HepG2 (cell line): ENCODE data around the gene TEKT5. TPM values are rescaled to one million over a fixed set of nuclear protein-coding genes. Genes with fewer than 3 reads are reported as not detected.

Experiments used
- ARID4A ChIP-seq: sonication (generic); formaldehyde crosslinking; IDR thresholded peaks from 2 replicates; pipeline ENCODE4 v1.5.0; 2020; ENCODE audit warnings: mild to moderate bottlenecking, missing genetic modification reagents, borderline replicate concordance
- BCL6 ChIP-seq: IDR thresholded peaks from 2 replicates; pipeline ENCODE4 v1.6.1; 2016; ENCODE audit warnings: missing genetic modification reagents, missing compliant biosample characterization
- HNF4A ChIP-seq: sonication (generic); formaldehyde crosslinking; IDR thresholded peaks from 2 replicates; pipeline ENCODE4 v1.4.0; 2020; ENCODE audit warnings: missing genetic modification reagents
- HOXA5 ChIP-seq: sonication (generic); formaldehyde crosslinking; IDR thresholded peaks from 2 replicates; pipeline ENCODE4 v1.4.0; 2020; ENCODE audit warnings: missing genetic modification reagents
- MAF1 ChIP-seq: sonication (generic); formaldehyde crosslinking; IDR thresholded peaks from 2 replicates; pipeline ENCODE4 v1.5.0; 2020; ENCODE audit warnings: missing genetic modification reagents, borderline replicate concordance
- MTA1 ChIP-seq: sonication (generic); formaldehyde crosslinking; IDR thresholded peaks from 2 replicates; pipeline ENCODE4 v1.4.0; 2020; ENCODE audit warnings: missing genetic modification reagents, mild to moderate bottlenecking, borderline replicate concordance
- NFE2L2 ChIP-seq: fragments of 150-350 bp; IDR thresholded peaks from 2 replicates; pipeline ENCODE4 v1.6.1; 2014; ENCODE audit warnings: low read length
- SCMH1 ChIP-seq: sonication (generic); formaldehyde crosslinking; IDR thresholded peaks from 2 replicates; pipeline ENCODE4 v1.9.0; 2021; ENCODE audit warnings: missing genetic modification reagents, mild to moderate bottlenecking, borderline replicate concordance
- TBP ChIP-seq: sonication (generic); formaldehyde crosslinking; IDR thresholded peaks from 2 replicates; pipeline ENCODE4 v1.5.0; 2020; ENCODE audit warnings: missing genetic modification reagents
- TCF12 ChIP-seq, 2 experiments: fragments of 450-650 bp in 1 of 2; sonication (generic) in 1 of 2; formaldehyde crosslinking in 1 of 2; IDR thresholded peaks; 2 replicates each; pipeline versions ENCODE4 v1.6.1 to v1.8.0; 2017 to 2022; ENCODE audit warnings: antibody characterized with exemption in 1 of 2, mild to moderate bottlenecking in 1 of 2, missing genetic modification reagents in 1 of 2, moderate library complexity in 1 of 2
- ZBTB42 ChIP-seq: sonication (generic); formaldehyde crosslinking; IDR thresholded peaks from 2 replicates; pipeline ENCODE4 v1.5.0; 2020; ENCODE audit warnings: mild to moderate bottlenecking, missing genetic modification reagents
- ZFX ChIP-seq: sonication (generic); formaldehyde crosslinking; IDR thresholded peaks from 2 replicates; pipeline ENCODE4 v1.4.0; 2020; ENCODE audit warnings: mild to moderate bottlenecking, low read depth, missing genetic modification reagents, moderate library complexity
- ZNF343 ChIP-seq: sonication (generic); formaldehyde crosslinking; IDR thresholded peaks from 2 replicates; pipeline ENCODE4 v1.4.0; 2020; ENCODE audit warnings: mild to moderate bottlenecking, missing genetic modification reagents
- ZNF644 ChIP-seq: IDR thresholded peaks from 2 replicates; pipeline ENCODE4 v1.6.1; 2016; ENCODE audit warnings: low read depth
- ZNF780A ChIP-seq: sonication (generic); formaldehyde crosslinking; IDR thresholded peaks from 2 replicates; pipeline ENCODE4 v1.8.0; 2022; ENCODE audit warnings: mild to moderate bottlenecking, missing genetic modification reagents, moderate library complexity
- ZSCAN21 ChIP-seq: sonication (generic); formaldehyde crosslinking; IDR thresholded peaks from 2 replicates; pipeline ENCODE4 v1.8.0; 2022; ENCODE audit warnings: mild to moderate bottlenecking, missing genetic modification reagents, moderate library complexity, borderline replicate concordance
- polyA plus RNA-seq, 8 experiments: library from polyadenylated mRNA; depleted of rRNA in 3 of 8; stranded (reverse) in 7 of 8; unstranded in 1 of 8; fragments of >200 nt; fragmentation: Illumina TruSeq in 4 of 8; extraction: Trizol in 4 of 8; gene quantifications; 2 replicates each; pipeline versions ENCODE4 v1.2.1 to v1.2.3, GENCODE V29; 2011 to 2016; ENCODE audit warnings: low read depth in 4 of 8, missing spikeins in 1 of 8, mixed read lengths in 1 of 8; ENCODE audit not compliant: insufficient read depth in 1 of 8
- total RNA-seq, 5 experiments: library from RNA; depleted of rRNA; stranded (reverse); fragments of >200 nt; fragmentation: Illumina TruSeq; extraction: Trizol; gene quantifications; 2 replicates each; pipeline ENCODE4 v1.2.3, GENCODE V29; 2016; ENCODE audit warnings: low read depth in 1 of 5
- TF ChIP-seq, protein P1 (sequence below): IDR thresholded peaks from 2 replicates; pipeline ENCODE4 v1.6.1; 2016; ENCODE audit warnings: missing genetic modification reagents, missing compliant biosample characterization
- TF ChIP-seq, protein P2 (sequence below): sonication (generic); formaldehyde crosslinking; IDR thresholded peaks from 2 replicates; pipeline ENCODE4 v1.5.1; 2020; ENCODE audit warnings: mild to moderate bottlenecking, missing genetic modification reagents, moderate library complexity
- TF ChIP-seq, protein P3 (sequence below): IDR thresholded peaks from 2 replicates; pipeline ENCODE4 v1.6.1; 2016; ENCODE audit warnings: low read depth, borderline replicate concordance
- TF ChIP-seq, protein P4 (sequence below): sonication (generic); formaldehyde crosslinking; IDR thresholded peaks from 2 replicates; pipeline ENCODE4 v1.4.0; 2020; ENCODE audit warnings: low read depth, mild to moderate bottlenecking, missing genetic modification reagents
- TF ChIP-seq, protein P5 (sequence below): sonication (generic); formaldehyde crosslinking; IDR thresholded peaks from 2 replicates; pipeline ENCODE4 v1.4.0; 2020; ENCODE audit warnings: low read depth, mild to moderate bottlenecking, missing genetic modification reagents

Gene TEKT5
- total and polyA plus RNA-seq, 2 of the 13 experiments (the other 11 are each of a cell fraction or from before 2014, with no cell fraction given), result 0.16 TPM; not detected in 1

DNA sequence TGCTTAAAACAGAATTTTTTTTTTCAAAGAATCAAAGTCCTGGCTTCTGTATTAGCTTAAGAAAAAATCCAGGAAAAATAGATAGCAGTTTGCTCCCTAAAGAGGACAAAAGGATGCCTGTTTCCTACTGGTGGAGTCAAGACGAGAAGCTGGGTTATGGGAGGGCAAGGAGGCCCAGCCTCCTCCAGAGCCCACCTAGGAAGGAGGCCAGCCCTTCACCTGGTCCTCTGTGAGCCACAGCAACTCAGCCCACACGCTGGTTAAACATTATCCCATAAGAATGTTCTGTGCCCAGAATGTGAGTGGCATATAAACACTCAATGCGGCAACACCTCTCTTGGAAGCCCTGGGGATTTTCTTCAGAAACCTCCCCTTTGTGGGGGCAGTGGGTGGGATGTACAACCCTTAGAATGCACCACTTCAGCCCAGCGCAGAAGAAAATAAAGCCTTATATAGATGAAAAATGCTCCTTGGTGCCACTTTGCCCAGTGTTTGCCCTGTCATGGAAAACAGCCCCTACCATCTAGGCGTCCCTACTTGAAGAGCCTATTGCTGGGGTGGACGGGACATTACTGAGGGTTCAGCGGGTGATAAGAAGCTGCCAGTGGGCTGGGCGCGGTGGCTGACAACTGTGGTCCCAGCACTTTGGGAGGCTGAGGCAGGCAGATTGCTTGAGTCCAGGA, 48.0 kb downstream of the TEKT5 start (continued):
- TF ChIP-seq HNF4A (CRISPR knock-in tag) (no peak; the same call in none of the 2 replicates), ZNF780A (CRISPR knock-in tag) (no peak), ARID4A (no peak), BCL6 (CRISPR knock-in tag) (no peak; the same call in 1 of the 2 replicates), SCMH1 (CRISPR knock-in tag) (no peak), ZFX (CRISPR knock-in tag) (0 out of 2 replicates have a peak, but pooled peaks have one; percentile 36), ZNF644 (peak; percentile 50; the same call in 1 of the 2 replicates), TBP (CRISPR knock-in tag) (no peak), NFE2L2 (no peak), ZBTB42 (no peak), ZSCAN21 (CRISPR knock-in tag) (0 out of 2 replicates have a peak, but pooled peaks have one; percentile 49), MAF1 (CRISPR knock-in tag) (no peak), MTA1 (CRISPR knock-in tag) (no peak), HOXA5 (CRISPR knock-in tag) (no peak), TCF12 (IDR thresholded peaks at IDR 0.05) (no peak), TCF12 (CRISPR knock-in tag; IDR thresholded peaks at IDR 0.05) (no peak), ZNF343 (no peak)
- TF ChIP-seq, protein P1, sequence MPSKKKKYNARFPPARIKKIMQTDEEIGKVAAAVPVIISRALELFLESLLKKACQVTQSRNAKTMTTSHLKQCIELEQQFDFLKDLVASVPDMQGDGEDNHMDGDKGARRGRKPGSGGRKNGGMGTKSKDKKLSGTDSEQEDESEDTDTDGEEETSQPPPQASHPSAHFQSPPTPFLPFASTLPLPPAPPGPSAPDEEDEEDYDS (CRISPR knock-in tag), result no peak
- TF ChIP-seq, protein P2, sequence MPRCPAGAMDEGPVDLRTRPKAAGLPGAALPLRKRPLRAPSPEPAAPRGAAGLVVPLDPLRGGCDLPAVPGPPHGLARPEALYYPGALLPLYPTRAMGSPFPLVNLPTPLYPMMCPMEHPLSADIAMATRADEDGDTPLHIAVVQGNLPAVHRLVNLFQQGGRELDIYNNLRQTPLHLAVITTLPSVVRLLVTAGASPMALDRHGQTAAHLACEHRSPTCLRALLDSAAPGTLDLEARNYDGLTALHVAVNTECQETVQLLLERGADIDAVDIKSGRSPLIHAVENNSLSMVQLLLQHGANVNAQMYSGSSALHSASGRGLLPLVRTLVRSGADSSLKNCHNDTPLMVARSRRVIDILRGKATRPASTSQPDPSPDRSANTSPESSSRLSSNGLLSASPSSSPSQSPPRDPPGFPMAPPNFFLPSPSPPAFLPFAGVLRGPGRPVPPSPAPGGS, result no peak
- TF ChIP-seq, protein P3, sequence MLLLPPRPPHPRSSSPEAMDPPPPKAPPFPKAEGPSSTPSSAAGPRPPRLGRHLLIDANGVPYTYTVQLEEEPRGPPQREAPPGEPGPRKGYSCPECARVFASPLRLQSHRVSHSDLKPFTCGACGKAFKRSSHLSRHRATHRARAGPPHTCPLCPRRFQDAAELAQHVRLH (CRISPR knock-in tag), result no peak
- TF ChIP-seq, protein P4, sequence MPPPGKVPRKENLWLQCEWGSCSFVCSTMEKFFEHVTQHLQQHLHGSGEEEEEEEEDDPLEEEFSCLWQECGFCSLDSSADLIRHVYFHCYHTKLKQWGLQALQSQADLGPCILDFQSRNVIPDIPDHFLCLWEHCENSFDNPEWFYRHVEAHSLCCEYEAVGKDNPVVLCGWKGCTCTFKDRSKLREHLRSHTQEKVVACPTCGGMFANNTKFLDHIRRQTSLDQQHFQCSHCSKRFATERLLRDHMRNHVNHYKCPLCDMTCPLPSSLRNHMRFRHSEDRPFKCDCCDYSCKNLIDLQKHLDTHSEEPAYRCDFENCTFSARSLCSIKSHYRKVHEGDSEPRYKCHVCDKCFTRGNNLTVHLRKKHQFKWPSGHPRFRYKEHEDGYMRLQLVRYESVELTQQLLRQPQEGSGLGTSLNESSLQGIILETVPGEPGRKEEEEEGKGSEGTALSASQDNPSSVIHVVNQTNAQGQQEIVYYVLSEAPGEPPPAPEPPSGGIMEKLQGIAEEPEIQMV (CRISPR knock-in tag), result no peak
- TF ChIP-seq, protein P5, sequence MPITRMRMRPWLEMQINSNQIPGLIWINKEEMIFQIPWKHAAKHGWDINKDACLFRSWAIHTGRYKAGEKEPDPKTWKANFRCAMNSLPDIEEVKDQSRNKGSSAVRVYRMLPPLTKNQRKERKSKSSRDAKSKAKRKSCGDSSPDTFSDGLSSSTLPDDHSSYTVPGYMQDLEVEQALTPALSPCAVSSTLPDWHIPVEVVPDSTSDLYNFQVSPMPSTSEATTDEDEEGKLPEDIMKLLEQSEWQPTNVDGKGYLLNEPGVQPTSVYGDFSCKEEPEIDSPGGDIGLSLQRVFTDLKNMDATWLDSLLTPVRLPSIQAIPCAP (CRISPR knock-in tag), result no peak
